GM12878 (cell line): Measurements from ENCODE around the gene CLEC1A.

Source experiments
- CREB1 ChIP-seq: IDR thresholded peaks from 2 replicates; pipeline ENCODE4 v1.6.1; 2012; ENCODE audit warnings: low read depth, mild to moderate bottlenecking, inconsistent platforms
- ESRRA ChIP-seq: IDR thresholded peaks from 2 replicates; pipeline ENCODE4 v1.6.1; 2012; ENCODE audit warnings: mild to moderate bottlenecking, low read length, improper control_type of control experiment
- EZH2 ChIP-seq: IDR thresholded peaks from 2 replicates; pipeline ENCODE4 v1.6.1; 2012; ENCODE audit warnings: low read depth, mild to moderate bottlenecking, control low read depth, inconsistent platforms, low read length, borderline replicate concordance; ENCODE audit not compliant: control insufficient read depth
- JUND ChIP-seq: IDR thresholded peaks from 2 replicates; pipeline ENCODE4 v1.6.1; 2012; ENCODE audit warnings: low read depth, mild to moderate bottlenecking, low read length, improper control_type of control experiment, moderate library complexity
- MXI1 ChIP-seq: fragments of 150-350 bp; IDR thresholded peaks from 2 replicates; pipeline ENCODE4 v1.6.1; 2011; ENCODE audit warnings: low read depth, mild to moderate bottlenecking, inconsistent platforms, low read length, improper control_type of control experiment
- TF ChIP-seq, protein P1 (sequence below), 3 experiments: IDR thresholded peaks in 2 of 3; conservative IDR thresholded peaks in 1 of 3; 2 replicates each; pipeline ENCODE4 v1.5.1; 2011; ENCODE audit warnings: low read depth in 3 of 3, low read length in 3 of 3, mild to moderate bottlenecking in 3 of 3, control low read depth in 2 of 3, moderate library complexity in 2 of 3, inconsistent platforms in 1 of 3, mixed read lengths in 1 of 3; ENCODE audit not compliant: control insufficient read depth in 2 of 3, insufficient read depth in 1 of 3; ENCODE audit errors: extremely low read depth in 1 of 3
- TF ChIP-seq, protein P2 (sequence below): fragments of 450-650 bp; conservative IDR thresholded peaks from 2 replicates; pipeline ENCODE4 v1.6.1; 2017; ENCODE audit warnings: mild to moderate bottlenecking, moderate library complexity
- TF ChIP-seq, protein P3 (sequence below): IDR thresholded peaks from 2 replicates; pipeline ENCODE4 v1.6.1; 2011; ENCODE audit warnings: low read depth, low read length, improper control_type of control experiment, borderline replicate concordance
- TF ChIP-seq, protein P4 (sequence below): IDR thresholded peaks from 2 replicates; pipeline ENCODE4 v1.6.1; 2012; ENCODE audit warnings: mild to moderate bottlenecking, low read depth, low read length
- TF ChIP-seq, protein P5 (sequence below): IDR thresholded peaks from 2 replicates; pipeline ENCODE4 v1.6.1; 2012; ENCODE audit warnings: low read depth, low read length, improper control_type of control experiment

DNA sequence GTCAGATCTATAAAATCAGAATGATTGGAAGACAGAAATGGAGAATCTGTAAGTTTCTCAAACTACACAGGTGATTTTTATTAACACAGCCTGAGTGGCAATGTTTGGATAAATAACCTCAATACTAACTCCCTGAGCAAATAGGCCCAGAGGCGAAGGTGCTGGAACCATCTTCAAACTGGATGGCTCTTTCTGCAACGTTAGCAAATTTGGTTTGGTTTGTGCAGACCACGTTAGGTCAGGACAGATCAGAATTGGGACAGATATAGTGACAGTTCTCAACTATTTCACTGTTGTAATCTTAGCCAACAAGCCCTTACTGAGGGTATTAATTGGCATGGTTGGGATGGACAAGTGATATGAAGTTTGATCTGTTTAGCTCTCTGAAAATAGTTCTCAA, 77.4 kb downstream of the CLEC1A start:
- TF ChIP-seq, protein P1, sequence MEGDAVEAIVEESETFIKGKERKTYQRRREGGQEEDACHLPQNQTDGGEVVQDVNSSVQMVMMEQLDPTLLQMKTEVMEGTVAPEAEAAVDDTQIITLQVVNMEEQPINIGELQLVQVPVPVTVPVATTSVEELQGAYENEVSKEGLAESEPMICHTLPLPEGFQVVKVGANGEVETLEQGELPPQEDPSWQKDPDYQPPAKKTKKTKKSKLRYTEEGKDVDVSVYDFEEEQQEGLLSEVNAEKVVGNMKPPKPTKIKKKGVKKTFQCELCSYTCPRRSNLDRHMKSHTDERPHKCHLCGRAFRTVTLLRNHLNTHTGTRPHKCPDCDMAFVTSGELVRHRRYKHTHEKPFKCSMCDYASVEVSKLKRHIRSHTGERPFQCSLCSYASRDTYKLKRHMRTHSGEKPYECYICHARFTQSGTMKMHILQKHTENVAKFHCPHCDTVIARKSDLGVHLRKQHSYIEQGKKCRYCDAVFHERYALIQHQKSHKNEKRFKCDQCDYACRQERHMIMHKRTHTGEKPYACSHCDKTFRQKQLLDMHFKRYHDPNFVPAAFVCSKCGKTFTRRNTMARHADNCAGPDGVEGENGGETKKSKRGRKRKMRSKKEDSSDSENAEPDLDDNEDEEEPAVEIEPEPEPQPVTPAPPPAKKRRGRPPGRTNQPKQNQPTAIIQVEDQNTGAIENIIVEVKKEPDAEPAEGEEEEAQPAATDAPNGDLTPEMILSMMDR (IDR thresholded peaks at IDR 0.05 in 2 of 3, conservative IDR thresholded peaks at IDR 0.05 in 1 of 3; ENCODE audit: control insufficient read depth in 2 of 3, extremely low read depth in 1 of 3, insufficient read depth in 1 of 3, low read depth in 3 of 3, low read length in 3 of 3): no peak
- TF ChIP-seq MXI1 (no peak), EZH2 (no peak), JUND (no peak), ESRRA (no peak), CREB1 (no peak)
- TF ChIP-seq, protein P2, sequence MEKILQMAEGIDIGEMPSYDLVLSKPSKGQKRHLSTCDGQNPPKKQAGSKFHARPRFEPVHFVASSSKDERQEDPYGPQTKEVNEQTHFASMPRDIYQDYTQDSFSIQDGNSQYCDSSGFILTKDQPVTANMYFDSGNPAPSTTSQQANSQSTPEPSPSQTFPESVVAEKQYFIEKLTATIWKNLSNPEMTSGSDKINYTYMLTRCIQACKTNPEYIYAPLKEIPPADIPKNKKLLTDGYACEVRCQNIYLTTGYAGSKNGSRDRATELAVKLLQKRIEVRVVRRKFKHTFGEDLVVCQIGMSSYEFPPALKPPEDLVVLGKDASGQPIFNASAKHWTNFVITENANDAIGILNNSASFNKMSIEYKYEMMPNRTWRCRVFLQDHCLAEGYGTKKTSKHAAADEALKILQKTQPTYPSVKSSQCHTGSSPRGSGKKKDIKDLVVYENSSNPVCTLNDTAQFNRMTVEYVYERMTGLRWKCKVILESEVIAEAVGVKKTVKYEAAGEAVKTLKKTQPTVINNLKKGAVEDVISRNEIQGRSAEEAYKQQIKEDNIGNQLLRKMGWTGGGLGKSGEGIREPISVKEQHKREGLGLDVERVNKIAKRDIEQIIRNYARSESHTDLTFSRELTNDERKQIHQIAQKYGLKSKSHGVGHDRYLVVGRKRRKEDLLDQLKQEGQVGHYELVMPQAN: no peak
- TF ChIP-seq, protein P3, sequence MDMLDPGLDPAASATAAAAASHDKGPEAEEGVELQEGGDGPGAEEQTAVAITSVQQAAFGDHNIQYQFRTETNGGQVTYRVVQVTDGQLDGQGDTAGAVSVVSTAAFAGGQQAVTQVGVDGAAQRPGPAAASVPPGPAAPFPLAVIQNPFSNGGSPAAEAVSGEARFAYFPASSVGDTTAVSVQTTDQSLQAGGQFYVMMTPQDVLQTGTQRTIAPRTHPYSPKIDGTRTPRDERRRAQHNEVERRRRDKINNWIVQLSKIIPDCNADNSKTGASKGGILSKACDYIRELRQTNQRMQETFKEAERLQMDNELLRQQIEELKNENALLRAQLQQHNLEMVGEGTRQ: no peak
- TF ChIP-seq, protein P4, sequence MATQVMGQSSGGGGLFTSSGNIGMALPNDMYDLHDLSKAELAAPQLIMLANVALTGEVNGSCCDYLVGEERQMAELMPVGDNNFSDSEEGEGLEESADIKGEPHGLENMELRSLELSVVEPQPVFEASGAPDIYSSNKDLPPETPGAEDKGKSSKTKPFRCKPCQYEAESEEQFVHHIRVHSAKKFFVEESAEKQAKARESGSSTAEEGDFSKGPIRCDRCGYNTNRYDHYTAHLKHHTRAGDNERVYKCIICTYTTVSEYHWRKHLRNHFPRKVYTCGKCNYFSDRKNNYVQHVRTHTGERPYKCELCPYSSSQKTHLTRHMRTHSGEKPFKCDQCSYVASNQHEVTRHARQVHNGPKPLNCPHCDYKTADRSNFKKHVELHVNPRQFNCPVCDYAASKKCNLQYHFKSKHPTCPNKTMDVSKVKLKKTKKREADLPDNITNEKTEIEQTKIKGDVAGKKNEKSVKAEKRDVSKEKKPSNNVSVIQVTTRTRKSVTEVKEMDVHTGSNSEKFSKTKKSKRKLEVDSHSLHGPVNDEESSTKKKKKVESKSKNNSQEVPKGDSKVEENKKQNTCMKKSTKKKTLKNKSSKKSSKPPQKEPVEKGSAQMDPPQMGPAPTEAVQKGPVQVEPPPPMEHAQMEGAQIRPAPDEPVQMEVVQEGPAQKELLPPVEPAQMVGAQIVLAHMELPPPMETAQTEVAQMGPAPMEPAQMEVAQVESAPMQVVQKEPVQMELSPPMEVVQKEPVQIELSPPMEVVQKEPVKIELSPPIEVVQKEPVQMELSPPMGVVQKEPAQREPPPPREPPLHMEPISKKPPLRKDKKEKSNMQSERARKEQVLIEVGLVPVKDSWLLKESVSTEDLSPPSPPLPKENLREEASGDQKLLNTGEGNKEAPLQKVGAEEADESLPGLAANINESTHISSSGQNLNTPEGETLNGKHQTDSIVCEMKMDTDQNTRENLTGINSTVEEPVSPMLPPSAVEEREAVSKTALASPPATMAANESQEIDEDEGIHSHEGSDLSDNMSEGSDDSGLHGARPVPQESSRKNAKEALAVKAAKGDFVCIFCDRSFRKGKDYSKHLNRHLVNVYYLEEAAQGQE: no peak
- TF ChIP-seq, protein P5, sequence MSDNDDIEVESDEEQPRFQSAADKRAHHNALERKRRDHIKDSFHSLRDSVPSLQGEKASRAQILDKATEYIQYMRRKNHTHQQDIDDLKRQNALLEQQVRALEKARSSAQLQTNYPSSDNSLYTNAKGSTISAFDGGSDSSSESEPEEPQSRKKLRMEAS: no peak
